Peyer's patch (tissue), 4 donors: ENCODE measurements around the gene ZNF724. TPM values are rescaled to one million over a fixed set of nuclear protein-coding genes. Genes with fewer than 3 reads are reported as not detected.
A peak's percentile ranks its signal among the peaks of the same experiment; 100 is the strongest.
"Not testable (repeated sequence)": the region's sequence is repeated elsewhere in the genome, so short reads cannot be mapped to it uniquely, and the experiment has no call there.

Experiments used
- DNase-seq, 3 donors: peaks; one replicate each; pipeline ENCODE4 v3.0.0-alpha.2; 2017 to 2019
- H3K27ac ChIP-seq, 4 donors: fragments of 200-600 bp; sonication (generic); one replicate each; pipeline ENCODE4 v1.5.1; 2016 to 2019
- H3K27me3 ChIP-seq, 2 donors: fragments of 200-600 bp; sonication (generic); one replicate each; pipeline ENCODE4 v1.5.1; 2019
- H3K36me3 ChIP-seq, 3 donors: fragments of 200-600 bp; sonication (generic); one replicate each; pipeline ENCODE4 v1.5.1; 2016 to 2019
- H3K4me1 ChIP-seq, 4 donors: fragments of 200-600 bp; sonication (generic); one replicate each; pipeline ENCODE4 v1.5.1; 2016 to 2019
- H3K4me3 ChIP-seq, 4 donors: fragments of 200-600 bp; sonication (generic); 1 replicate in 3 of 4; 2 replicates in 1 of 4; pipeline ENCODE4 v1.5.1; 2016 to 2019; ENCODE audit warnings: mild to moderate bottlenecking in 1 of 4
- H3K9me3 ChIP-seq, 4 donors: fragments of 200-600 bp; sonication (generic); one replicate each; pipeline ENCODE4 v1.5.1; 2016 to 2019; ENCODE audit warnings: mild to moderate bottlenecking in 1 of 4
- CTCF ChIP-seq, 6 experiments: fragments of 450-650 bp in 4 of 6; fragments of 200-600 bp in 2 of 6; sonication (generic) in 1 of 6; IDR thresholded peaks; one replicate each; pipeline ENCODE4 v1.5.1; 2017 to 2019; ENCODE audit warnings: antibody characterized with exemption in 6 of 6, mild to moderate bottlenecking in 3 of 6, moderate library complexity in 1 of 6
- POLR2A ChIP-seq, 2 donors: fragments of 450-650 bp; IDR thresholded peaks; one replicate each; pipeline ENCODE4 v1.5.1; 2017; ENCODE audit warnings: antibody characterized with exemption in 2 of 2, mild to moderate bottlenecking in 2 of 2, moderate library complexity in 2 of 2
- total RNA-seq, 4 donors: library from RNA; depleted of rRNA; stranded (reverse); fragments of >200 nt; gene quantifications; one replicate each; pipeline ENCODE4 v1.1.0, GENCODE V29; 2016

ZNF724 gene
- 10 to 100 TPM in 1 of 4 donors, 1 to 10 TPM in 2, under 1 TPM in 1; 0.85 to 19.8 (median 3.2) TPM for total RNA-seq

GRCh38 chr19:23249911-23250649, at the start of gene ZNF724:
Gene ZNF724, minus strand, starts transcription at chr19:23250394. Its CDS starts 152 bp downstream, at chr19:23250242.
- Histone ChIP-seq H3K36me3 (no peaks in the 10 kb centered on the region), H3K4me1 (peaks cover 0 to 8% (median 3%) of the 10 kb centered on the region in 4 donors), H3K27me3 (no peaks in the 10 kb centered on the region), H3K9me3 (no peaks in the 10 kb centered on the region), H3K27ac (peak within 1 kb of the TSS; percentile 44 to 78 (median 60)), H3K4me3 (peak within 1 kb of the TSS; percentile 56 to 64 (median 60))
- peak; percentile 86 to 96 (median 92) for DNase-seq
- TF ChIP-seq POLR2A (IDR thresholded peaks at IDR 0.05) = peak in 1 of 2 donors; percentile 44
- no peak for TF ChIP-seq CTCF (IDR thresholded peaks at IDR 0.05)

DNA sequence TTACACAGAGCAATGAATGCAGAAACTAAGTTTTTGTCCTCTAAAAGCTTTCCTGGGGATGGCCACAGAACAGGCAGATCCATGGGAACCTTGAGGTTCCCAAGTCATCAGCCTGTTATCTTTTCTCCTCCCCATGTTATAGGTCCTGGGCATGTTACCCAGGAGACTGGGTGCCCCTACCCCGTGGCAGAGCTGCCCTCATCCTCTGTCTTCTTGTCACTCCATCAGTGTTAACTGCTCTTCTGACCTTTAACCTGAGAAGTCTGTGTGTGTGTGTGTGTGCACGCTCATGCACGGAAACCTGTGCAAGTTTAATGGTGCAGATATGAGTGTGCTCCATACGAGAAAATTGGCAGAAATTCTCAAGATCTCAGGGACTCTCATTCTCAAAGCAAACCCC, 43.9 kb upstream of the ZNF724 start:
- TF ChIP-seq CTCF (IDR thresholded peaks at IDR 0.05) = no peak
- no peak for TF ChIP-seq POLR2A (IDR thresholded peaks at IDR 0.05)
- Histone ChIP-seq H3K36me3 (no peaks in the 10 kb centered on the region), H3K27ac (no peak overlapping the region), H3K9me3 (no peaks in the 10 kb centered on the region), H3K4me3 (no peak overlapping the region), H3K4me1 (no peaks in the 10 kb centered on the region), H3K27me3 (no peaks in the 10 kb centered on the region)
- DNase-seq = no peak

GRCh38 chr19:23289966-23290365, 39.8 kb upstream of the ZNF724 start:
- not testable (repeated sequence) for H3K4me1 ChIP-seq, H3K27me3 ChIP-seq, H3K36me3 ChIP-seq, H3K9me3 ChIP-seq, DNase-seq, H3K27ac ChIP-seq, H3K4me3 ChIP-seq

- no peak for DNase-seq
- H3K36me3 ChIP-seq = no peaks in the 10 kb centered on the region
- no peak overlapping the region for H3K27ac ChIP-seq
- H3K27me3 ChIP-seq = no peaks in the 10 kb centered on the region
- H3K4me1 ChIP-seq = no peaks in the 10 kb centered on the region
- H3K9me3 ChIP-seq = no peaks in the 10 kb centered on the region
- H3K4me3 ChIP-seq = no peak overlapping the region
- TF ChIP-seq POLR2A (IDR thresholded peaks at IDR 0.05) = no peak
Observed at GRCh38 chr19:23287620-23288019, 37.4 kb upstream of the ZNF724 start.

GRCh38 chr19:23286477-23286876, 36.3 kb upstream of the ZNF724 start:
- H3K36me3 ChIP-seq = no peaks in the 10 kb centered on the region
- DNase-seq = no peak
- no peak overlapping the region for H3K4me3 ChIP-seq
- H3K27ac ChIP-seq = no peak overlapping the region
- H3K4me1 ChIP-seq = no peaks in the 10 kb centered on the region
- no peaks in the 10 kb centered on the region for H3K9me3 ChIP-seq
- no peaks in the 10 kb centered on the region for H3K27me3 ChIP-seq
- TF ChIP-seq POLR2A (IDR thresholded peaks at IDR 0.05) (no peak), CTCF (IDR thresholded peaks at IDR 0.05) (no peak)

GRCh38 chr19:23285948-23286347, 35.8 kb upstream of the ZNF724 start:
- Histone ChIP-seq H3K4me1 (no peaks in the 10 kb centered on the region), H3K27ac (no peak overlapping the region), H3K9me3 (no peaks in the 10 kb centered on the region), H3K36me3 (no peaks in the 10 kb centered on the region), H3K27me3 (no peaks in the 10 kb centered on the region), H3K4me3 (no peak overlapping the region)
- DNase-seq = no peak
- TF ChIP-seq POLR2A (IDR thresholded peaks at IDR 0.05) (no peak), CTCF (IDR thresholded peaks at IDR 0.05) (no peak)

DNA sequence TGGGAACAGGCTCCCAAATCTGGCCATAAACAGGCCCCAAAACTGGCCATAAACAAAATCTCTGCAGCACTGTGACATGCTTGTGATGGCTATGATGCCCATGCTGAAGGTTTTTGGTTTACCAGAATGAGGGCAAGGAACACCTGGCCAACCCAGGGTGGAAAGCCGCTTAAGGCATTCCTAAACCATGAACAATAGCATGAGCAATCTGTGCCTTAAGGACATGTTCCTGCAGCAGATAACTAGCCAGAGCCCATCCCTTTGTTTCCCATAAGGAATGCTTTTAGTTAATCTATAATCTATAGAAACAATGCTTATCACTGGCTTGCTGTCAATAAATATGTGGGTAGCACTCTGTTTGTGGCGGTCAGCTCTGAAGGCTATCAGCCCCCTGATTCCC, 35.1 kb upstream of the ZNF724 start:
- not testable (repeated sequence) for H3K4me3 ChIP-seq, H3K27me3 ChIP-seq, DNase-seq, H3K36me3 ChIP-seq, H3K4me1 ChIP-seq, H3K9me3 ChIP-seq, H3K27ac ChIP-seq
